Stimulated activated memory B cell treated with anti-CD40 and anti-IgM and Interleukin-4, amounts not matched to agents 10 μg/mL and 1 μg/mL and 100 μg/mL, for 72 hours (primary cell): ENCODE data around the gene RARB.

Source experiments
- ATAC-seq: fragments of 150-1000 bp; cut with Tn5 transposase; 2 replicates; pipeline ENCODE4 v1.10.0; 2021
- H3K27ac Mint-ChIP-seq: one replicate; pipeline ENCODE4 v1.8.0; 2022; ENCODE audit warnings: mild to moderate bottlenecking, mixed read lengths
- H3K27me3 Mint-ChIP-seq: one replicate; pipeline ENCODE4 v1.8.0; 2022; ENCODE audit warnings: mixed read lengths
- H3K36me3 Mint-ChIP-seq: one replicate; pipeline ENCODE4 v1.8.0; 2022; ENCODE audit warnings: mixed read lengths
- H3K4me1 Mint-ChIP-seq: one replicate; pipeline ENCODE4 v1.8.0; 2022; ENCODE audit warnings: mixed read lengths
- H3K4me3 Mint-ChIP-seq: one replicate; pipeline ENCODE4 v1.8.0; 2022; ENCODE audit warnings: mild to moderate bottlenecking, moderate library complexity, mixed read lengths
- H3K9me3 Mint-ChIP-seq: one replicate; pipeline ENCODE4 v1.8.0; 2022; ENCODE audit warnings: mixed read lengths

Gene RARB

GRCh38 chr3:25513642-25514266 is 85.7 kb downstream of the RARB start:
- Mint-ChIP-seq H3K36me3 (no peaks in the 10 kb centered on the region), H3K9me3 (peaks cover 3% of the 10 kb centered on the region), H3K27ac (no peak overlapping the region), H3K4me3 (no peak overlapping the region), H3K27me3 (no peaks in the 10 kb centered on the region), H3K4me1 (no peaks in the 10 kb centered on the region)
- ATAC-seq, result no peak

DNA sequence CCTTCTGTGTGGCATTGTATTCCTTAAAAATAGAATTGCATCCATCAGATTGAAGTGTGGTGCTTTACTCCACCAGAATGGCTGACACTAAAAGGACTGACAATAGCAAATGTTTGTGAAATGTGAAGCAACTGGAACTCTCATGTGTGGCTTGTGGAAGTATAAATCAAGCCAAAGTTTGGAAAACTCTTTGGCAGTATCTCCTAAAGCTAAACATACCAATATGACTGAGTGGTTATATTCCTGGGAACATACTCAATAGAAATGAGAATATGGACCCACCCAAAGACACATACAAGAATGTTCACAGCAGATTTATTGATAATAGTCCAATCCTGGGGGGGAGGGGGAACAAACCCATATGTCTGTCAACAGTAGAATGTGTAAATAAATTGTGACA is 87.1 kb downstream of the RARB start:
- H3K4me3 Mint-ChIP-seq, result no peak overlapping the region
- ATAC-seq, result no peak
- H3K36me3 Mint-ChIP-seq, result no peaks in the 10 kb centered on the region
- no peaks in the 10 kb centered on the region for H3K27me3 Mint-ChIP-seq
- H3K4me1 Mint-ChIP-seq, result no peaks in the 10 kb centered on the region
- H3K27ac Mint-ChIP-seq, result no peak overlapping the region
- H3K9me3 Mint-ChIP-seq, result peaks cover 3% of the 10 kb centered on the region

DNA sequence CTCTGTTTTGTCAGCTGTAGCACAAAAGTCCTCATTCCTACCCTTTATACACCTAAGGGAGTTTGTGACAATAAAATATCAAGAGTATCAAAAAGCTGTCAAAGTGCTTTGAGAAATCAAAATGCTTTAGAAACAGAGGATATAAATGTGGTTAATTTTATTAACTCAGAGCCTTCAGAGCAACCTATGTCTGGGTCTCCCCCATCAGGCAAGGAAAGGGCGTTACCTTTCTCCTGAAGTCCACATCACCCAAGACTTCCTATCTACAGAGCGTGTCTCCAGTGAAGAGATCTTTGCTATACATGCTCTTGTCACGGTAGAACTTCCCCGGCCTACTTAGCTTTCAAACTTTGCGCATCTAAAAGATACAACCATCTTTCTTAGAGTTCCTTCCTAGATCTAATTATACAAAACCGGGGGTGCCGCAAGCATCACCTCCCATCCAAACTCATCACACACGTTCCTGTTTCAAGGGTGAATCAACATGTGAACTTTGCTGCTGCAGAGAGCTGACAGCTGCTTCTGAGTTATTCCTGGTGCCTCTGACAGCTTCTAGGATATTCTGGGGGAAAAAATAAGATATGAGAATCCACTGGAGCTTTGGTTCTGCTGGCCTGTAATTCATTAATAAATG is 93.0 kb downstream of the RARB start:
- ATAC-seq, result no peak
- Mint-ChIP-seq H3K27me3 (peaks cover 14% of the 10 kb centered on the region), H3K4me3 (no peak overlapping the region), H3K4me1 (no peaks in the 10 kb centered on the region), H3K9me3 (no peaks in the 10 kb centered on the region), H3K27ac (no peak overlapping the region), H3K36me3 (no peaks in the 10 kb centered on the region)

DNA sequence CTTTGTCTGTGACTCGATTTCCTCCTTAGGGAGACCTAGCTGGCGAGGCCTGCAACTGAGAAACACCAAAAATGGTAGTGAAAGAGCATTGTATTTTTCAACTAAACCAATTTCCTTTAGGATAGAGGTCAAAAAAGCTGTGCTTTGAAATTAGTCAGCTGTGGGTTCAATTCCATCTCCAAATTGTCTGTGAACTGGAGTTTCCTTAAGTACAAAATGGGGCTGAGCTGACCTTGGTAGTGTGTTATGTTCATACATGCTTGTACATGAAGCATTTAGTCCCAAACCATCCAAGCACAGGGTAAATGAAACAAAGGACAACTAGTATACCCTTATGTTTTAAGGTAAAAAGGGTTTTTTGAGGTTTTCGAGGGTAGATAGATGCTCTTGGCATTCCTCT is 99.3 kb downstream of the RARB start:
- Mint-ChIP-seq H3K27me3 (peaks cover 19% of the 10 kb centered on the region), H3K27ac (no peak overlapping the region), H3K4me3 (no peak overlapping the region), H3K36me3 (no peaks in the 10 kb centered on the region), H3K9me3 (peaks cover 3% of the 10 kb centered on the region), H3K4me1 (no peaks in the 10 kb centered on the region)
- ATAC-seq, result no peak

- no peaks in the 10 kb centered on the region for H3K36me3 Mint-ChIP-seq
- H3K27ac Mint-ChIP-seq, result no peak overlapping the region
- H3K9me3 Mint-ChIP-seq, result peaks cover 3% of the 10 kb centered on the region
- no peaks in the 10 kb centered on the region for H3K4me1 Mint-ChIP-seq
- H3K27me3 Mint-ChIP-seq, result peaks cover 19% of the 10 kb centered on the region
- H3K4me3 Mint-ChIP-seq, result no peak overlapping the region
- no peak for ATAC-seq
Observed at GRCh38 chr3:25527801-25528200, 99.7 kb downstream of the RARB start.

- ATAC-seq, result no peak
- Mint-ChIP-seq H3K27ac (no peak overlapping the region), H3K4me1 (no peaks in the 10 kb centered on the region), H3K9me3 (peaks cover 6% of the 10 kb centered on the region), H3K36me3 (no peaks in the 10 kb centered on the region), H3K27me3 (peaks cover 7% of the 10 kb centered on the region), H3K4me3 (no peak overlapping the region)
Observed at GRCh38 chr3:25531971-25532370, 103.9 kb downstream of the RARB start.

- no peaks in the 10 kb centered on the region for H3K4me1 Mint-ChIP-seq
- ATAC-seq, result no peak
- no peak overlapping the region for H3K4me3 Mint-ChIP-seq
- no peaks in the 10 kb centered on the region for H3K36me3 Mint-ChIP-seq
- peaks cover 7% of the 10 kb centered on the region for H3K27me3 Mint-ChIP-seq
- no peak overlapping the region for H3K27ac Mint-ChIP-seq
- peaks cover 6% of the 10 kb centered on the region for H3K9me3 Mint-ChIP-seq
Observed at GRCh38 chr3:25532431-25533162, 104.5 kb downstream of the RARB start.

DNA sequence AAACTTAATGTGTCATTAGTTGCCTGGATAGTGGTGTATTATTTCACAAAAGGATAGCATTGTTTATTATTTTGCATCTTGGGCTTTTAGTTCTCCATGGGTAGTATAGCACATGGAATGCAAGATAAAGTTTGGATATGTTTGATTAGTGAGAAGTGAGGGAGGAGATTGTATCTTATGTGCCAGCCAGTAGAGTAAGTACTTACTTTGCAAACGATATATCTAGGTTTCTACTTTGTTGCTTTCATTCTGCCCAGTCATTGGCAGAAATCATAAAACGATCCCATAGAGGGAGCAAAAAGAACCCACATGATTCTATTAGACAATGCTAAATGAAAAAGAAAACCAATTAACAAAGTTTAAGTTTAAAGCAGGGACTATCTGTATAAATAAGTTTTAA is 105.3 kb downstream of the RARB start:
- Mint-ChIP-seq H3K9me3 (peaks cover 6% of the 10 kb centered on the region), H3K36me3 (no peaks in the 10 kb centered on the region), H3K4me1 (no peaks in the 10 kb centered on the region), H3K4me3 (no peak overlapping the region), H3K27me3 (peaks cover 7% of the 10 kb centered on the region), H3K27ac (no peak overlapping the region)
- ATAC-seq, result no peak

GRCh38 chr3:25534007-25534406 is 105.9 kb downstream of the RARB start:
- Mint-ChIP-seq H3K9me3 (peaks cover 6% of the 10 kb centered on the region), H3K4me3 (no peak overlapping the region), H3K27me3 (peaks cover 7% of the 10 kb centered on the region), H3K27ac (no peak overlapping the region), H3K36me3 (no peaks in the 10 kb centered on the region), H3K4me1 (no peaks in the 10 kb centered on the region)
- ATAC-seq, result no peak

DNA sequence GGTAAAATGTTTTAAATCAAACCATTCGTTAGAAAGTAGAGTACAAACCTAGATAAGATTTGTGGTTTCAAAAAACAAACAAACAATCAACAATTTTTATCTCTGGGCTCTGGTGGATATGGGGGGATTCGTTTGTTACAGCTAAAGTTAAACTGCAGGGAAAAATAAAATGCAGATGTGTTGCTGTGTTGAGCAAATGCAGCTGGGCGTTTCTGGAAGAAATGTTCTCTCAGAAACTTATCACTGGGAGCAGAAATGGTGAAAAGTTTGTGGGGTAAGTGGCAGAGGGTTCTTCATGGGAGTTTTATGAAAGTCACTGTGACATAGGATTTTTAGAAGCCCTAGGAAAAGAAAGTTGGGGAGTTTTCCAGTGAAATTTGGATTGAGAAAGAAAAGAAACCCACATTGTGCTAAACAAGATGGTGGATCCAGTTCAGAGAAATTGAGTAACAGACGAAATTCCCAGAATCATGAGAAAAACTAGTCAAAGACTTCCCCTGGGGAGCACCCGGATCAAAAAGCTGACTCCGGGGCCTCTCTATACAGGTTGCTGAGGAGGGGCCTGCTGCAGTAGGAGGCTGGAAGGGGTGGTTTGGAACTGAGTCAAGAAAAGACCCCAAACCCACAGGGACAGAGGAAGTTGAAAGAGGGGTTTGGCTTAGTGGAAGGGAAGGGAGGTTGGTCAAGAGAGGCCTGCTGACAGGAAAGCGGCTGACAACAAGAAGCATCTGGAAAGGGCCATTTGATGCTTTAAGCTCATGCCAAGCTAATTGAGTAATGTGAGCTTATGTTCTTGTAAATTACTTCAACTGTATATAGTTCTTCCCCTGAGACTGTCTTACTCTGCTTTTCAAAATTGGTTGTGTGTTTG is 108.7 kb downstream of the RARB start:
- Mint-ChIP-seq H3K36me3 (no peaks in the 10 kb centered on the region), H3K4me1 (no peaks in the 10 kb centered on the region), H3K4me3 (no peak overlapping the region), H3K27ac (no peak overlapping the region), H3K27me3 (peaks cover 15% of the 10 kb centered on the region), H3K9me3 (peaks cover 5% of the 10 kb centered on the region)
- no peak for ATAC-seq

- Mint-ChIP-seq H3K4me3 (no peak overlapping the region), H3K27me3 (peaks cover 15% of the 10 kb centered on the region), H3K27ac (no peak overlapping the region), H3K36me3 (no peaks in the 10 kb centered on the region), H3K4me1 (no peaks in the 10 kb centered on the region), H3K9me3 (peaks cover 5% of the 10 kb centered on the region)
- no peak for ATAC-seq
Observed at GRCh38 chr3:25537516-25537915, 109.5 kb downstream of the RARB start.

- peaks cover 13% of the 10 kb centered on the region for H3K27me3 Mint-ChIP-seq
- H3K9me3 Mint-ChIP-seq, result peaks cover 2% of the 10 kb centered on the region
- no peaks in the 10 kb centered on the region for H3K36me3 Mint-ChIP-seq
Observed at GRCh38 chr3:25540273-25540672, 112.2 kb downstream of the RARB start.

DNA sequence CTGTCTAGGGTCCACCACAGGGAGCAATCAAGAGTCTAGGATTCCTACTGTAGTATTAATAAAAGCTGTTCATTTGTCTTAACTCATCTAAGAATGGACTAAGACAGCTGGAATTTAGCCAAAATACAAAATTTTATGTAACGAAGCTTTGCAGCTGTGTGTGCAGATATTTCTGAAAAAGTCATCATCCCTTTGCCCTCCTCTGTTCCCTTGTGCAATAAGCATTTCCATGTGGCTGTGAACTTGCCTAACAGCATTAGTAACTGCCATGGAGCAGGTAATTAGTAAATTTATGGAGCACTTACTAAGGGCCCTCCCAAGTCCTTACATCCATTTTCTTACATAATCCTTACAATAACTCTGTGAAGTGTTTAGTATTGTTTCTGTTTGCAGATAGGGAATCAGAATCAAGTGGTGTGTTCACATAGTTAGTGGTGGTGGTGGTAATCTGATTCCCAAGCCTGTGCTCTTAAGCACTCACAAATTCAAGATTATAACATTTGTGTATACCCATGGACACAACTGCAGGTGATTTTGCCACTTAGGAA is 114.5 kb downstream of the RARB start:
- Mint-ChIP-seq H3K27me3 (peaks cover 19% of the 10 kb centered on the region), H3K4me1 (no peaks in the 10 kb centered on the region), H3K9me3 (peaks cover 2% of the 10 kb centered on the region), H3K36me3 (no peaks in the 10 kb centered on the region), H3K4me3 (no peak overlapping the region), H3K27ac (no peak overlapping the region)
- no peak for ATAC-seq

More at GRCh38 chr3:25540273-25540672, 112.2 kb downstream of the RARB start:
- Mint-ChIP-seq H3K4me3 (no peak overlapping the region), H3K27ac (no peak overlapping the region), H3K4me1 (no peaks in the 10 kb centered on the region)
- ATAC-seq, result no peak

GRCh38 chr3:25547103-25547502 is 119.0 kb downstream of the RARB start:
- Mint-ChIP-seq H3K27me3 (peaks cover 11% of the 10 kb centered on the region), H3K9me3 (no peaks in the 10 kb centered on the region), H3K4me1 (no peaks in the 10 kb centered on the region), H3K27ac (no peak overlapping the region), H3K36me3 (no peaks in the 10 kb centered on the region), H3K4me3 (no peak overlapping the region)
- ATAC-seq, result no peak
